ENCODE results near the gene OR4E1.
A peak's percentile ranks its signal among the peaks of the same experiment; 100 is the strongest.
"Not testable (repeated sequence)": the region's sequence is repeated elsewhere in the genome, so short reads cannot be mapped to it uniquely, and the experiment has no call there.

OR4E1 gene

GRCh38 chr14:21704338-21704737 is 30.7 kb upstream of the OR4E1 start:
- TF ChIP-seq CTCF (IDR thresholded peaks at IDR 0.05; ENCODE audit: low read depth, low read length), result no peak
- DNase-seq (ENCODE audit: low read depth in 2 of 2), result no peak
- H3K4me3 ChIP-seq (replicated peaks in 1 of 2; ENCODE audit: low read depth in 2 of 2, low read length in 2 of 2), result no peak overlapping the region

- peak in 1 of 2 donors; percentile 10 for DNase-seq (ENCODE audit: low read depth in 2 of 2)
- H3K4me3 ChIP-seq (replicated peaks in 1 of 2; ENCODE audit: low read depth in 2 of 2, low read length in 2 of 2), result no peak overlapping the region
- TF ChIP-seq CTCF (IDR thresholded peaks at IDR 0.05; ENCODE audit: low read depth, low read length), result no peak
Measured at GRCh38 chr14:21703357-21704326, 30.0 kb upstream of the OR4E1 start.

DNA sequence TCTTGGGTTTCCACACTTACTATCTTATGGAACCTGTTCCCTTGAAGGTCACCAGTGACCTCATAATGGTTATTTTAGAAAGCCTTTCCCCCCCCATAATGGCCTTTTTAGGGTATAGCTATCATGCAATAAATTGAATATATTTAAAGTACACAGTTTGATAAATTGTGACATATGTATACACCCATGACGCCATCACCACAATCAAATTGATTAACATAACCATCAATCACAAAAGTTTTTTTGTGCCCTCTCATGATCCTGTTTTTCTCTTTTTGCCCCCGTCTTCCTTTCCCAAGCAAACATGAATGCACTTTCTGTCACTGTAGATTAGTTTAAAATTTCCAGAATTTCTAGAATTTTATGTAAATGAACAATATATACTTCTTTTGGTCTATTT is 28.7 kb upstream of the OR4E1 start:
- TF ChIP-seq CTCF (IDR thresholded peaks at IDR 0.05; ENCODE audit: low read depth, low read length), result no peak
- no peak overlapping the region for H3K4me3 ChIP-seq (replicated peaks in 1 of 2; ENCODE audit: low read depth in 2 of 2, low read length in 2 of 2)
- no peak for DNase-seq (ENCODE audit: low read depth in 2 of 2)

- no peak for DNase-seq (ENCODE audit: low read depth in 2 of 2)
- TF ChIP-seq CTCF (IDR thresholded peaks at IDR 0.05; ENCODE audit: low read depth, low read length), result no peak
- H3K4me3 ChIP-seq (replicated peaks in 1 of 2; ENCODE audit: low read depth in 2 of 2, low read length in 2 of 2), result no peak overlapping the region
Measured at GRCh38 chr14:21699551-21699950, 25.9 kb upstream of the OR4E1 start.

- DNase-seq (ENCODE audit: low read depth in 2 of 2), result not testable (repeated sequence)
Measured at GRCh38 chr14:21698538-21698937, 24.9 kb upstream of the OR4E1 start.

GRCh38 chr14:21697662-21698061 is 24.0 kb upstream of the OR4E1 start:
- DNase-seq (ENCODE audit: low read depth in 2 of 2); H3K4me3 ChIP-seq (replicated peaks in 1 of 2; ENCODE audit: low read depth in 2 of 2, low read length in 2 of 2): not testable (repeated sequence)

More at GRCh38 chr14:21698538-21698937, 24.9 kb upstream of the OR4E1 start:
- H3K4me3 ChIP-seq (replicated peaks in 1 of 2; ENCODE audit: low read depth in 2 of 2, low read length in 2 of 2), result not testable (repeated sequence)

DNA sequence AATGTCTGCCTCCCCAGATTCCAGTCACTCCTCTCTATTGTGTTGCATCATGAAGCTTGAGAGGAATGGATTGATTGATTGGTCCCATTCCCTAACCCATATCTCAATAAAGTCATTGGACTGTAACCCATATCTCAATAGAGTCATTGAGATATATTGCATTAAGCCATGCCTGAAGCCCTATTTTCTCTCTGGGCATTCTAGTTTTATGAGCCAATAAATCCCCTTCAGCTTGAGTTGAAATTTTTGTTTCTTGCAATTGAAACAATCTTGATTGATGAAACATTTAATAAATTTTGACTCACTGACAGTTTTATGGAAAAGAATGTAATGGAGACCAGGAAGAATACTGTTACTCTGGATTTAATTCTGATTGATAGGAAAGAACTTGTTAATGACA is 20.8 kb upstream of the OR4E1 start:
- no peak overlapping the region for H3K4me3 ChIP-seq (replicated peaks in 1 of 2; ENCODE audit: low read depth in 2 of 2, low read length in 2 of 2)
- DNase-seq (ENCODE audit: low read depth in 2 of 2), result no peak
- no peak for TF ChIP-seq CTCF (IDR thresholded peaks at IDR 0.05; ENCODE audit: low read depth, low read length)

DNA sequence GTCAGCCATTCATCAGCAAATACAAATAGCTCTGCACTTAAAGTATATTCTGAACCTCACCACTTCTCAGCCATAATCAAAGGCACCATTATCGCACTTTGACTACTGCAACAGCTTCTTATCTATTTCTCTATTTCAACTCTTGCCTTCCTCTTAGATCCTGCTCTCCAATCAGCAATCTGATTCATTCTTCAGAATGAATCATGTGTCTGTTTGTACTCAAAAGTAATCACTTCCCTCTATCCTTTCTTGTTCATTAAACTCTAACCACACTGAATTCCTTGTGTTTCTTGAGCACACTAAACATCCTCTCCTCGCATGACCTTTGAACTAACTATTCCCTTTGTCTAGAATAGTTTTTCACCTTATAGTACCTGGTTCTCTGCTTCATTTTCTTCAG is 12.8 kb upstream of the OR4E1 start:
- H3K4me3 ChIP-seq (replicated peaks in 1 of 2; ENCODE audit: low read depth in 2 of 2, low read length in 2 of 2), result no peak overlapping the region
- no peak for DNase-seq (ENCODE audit: low read depth in 2 of 2)
- TF ChIP-seq CTCF (IDR thresholded peaks at IDR 0.05; ENCODE audit: low read depth, low read length), result no peak

Data from cardiac fibroblast (primary cell).